Stimulated activated CD8-positive, alpha-beta memory T cell treated with anti-CD3 and anti-CD28 coated beads, Interleukin-15, amount 100 ng/mL, for 1 hour (primary cell): ENCODE data around the gene BGN.
A peak's percentile ranks its signal among the peaks of the same experiment; 100 is the strongest.

Experiments
- DNase-seq: peaks from one replicate; pipeline ENCODE4 v3.0.0-alpha.2; 2020; ENCODE audit warnings: low read depth

BGN gene

DNA sequence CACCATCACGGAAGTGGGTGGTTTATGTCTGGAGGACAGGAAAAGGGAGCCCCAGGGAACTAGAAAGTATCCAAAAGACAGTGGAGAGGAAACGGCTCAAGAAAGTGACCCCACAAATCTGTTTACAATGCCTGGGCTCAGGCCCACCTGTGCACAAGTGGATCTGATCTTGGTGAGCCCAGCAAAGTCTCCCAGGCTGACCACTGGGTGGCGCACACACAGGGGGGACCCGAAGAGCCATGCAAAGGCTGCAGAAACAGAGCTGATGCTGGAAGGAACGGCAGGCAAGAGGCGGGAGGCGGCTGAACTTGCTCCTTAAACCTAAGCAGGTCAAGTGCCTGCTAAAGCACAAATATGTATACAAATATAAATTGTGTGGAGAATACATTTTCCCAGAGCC lies 34.0 kb upstream of the BGN start:
- peak; percentile 27 for DNase-seq

DNA sequence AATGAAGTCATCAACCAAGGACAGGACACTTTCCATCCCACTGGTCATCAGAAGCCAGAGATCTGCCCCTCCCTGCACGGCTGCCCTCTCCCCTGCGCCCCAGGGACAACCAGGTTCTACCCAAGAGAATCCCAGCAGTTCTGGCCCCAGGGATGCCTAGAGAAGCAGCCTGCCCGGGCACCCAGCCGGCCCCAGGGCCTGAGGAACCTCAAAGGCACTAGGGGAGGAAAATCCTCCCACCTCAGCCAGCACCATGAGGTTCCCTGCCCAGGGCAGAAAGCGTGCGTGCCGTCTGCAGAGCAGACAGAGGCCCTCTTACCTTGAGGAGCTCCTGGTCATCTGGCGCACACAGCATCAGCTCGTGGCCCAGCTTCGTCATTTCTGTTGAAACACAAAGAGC lies 32.5 kb upstream of the BGN start:
- no peak for DNase-seq

DNA sequence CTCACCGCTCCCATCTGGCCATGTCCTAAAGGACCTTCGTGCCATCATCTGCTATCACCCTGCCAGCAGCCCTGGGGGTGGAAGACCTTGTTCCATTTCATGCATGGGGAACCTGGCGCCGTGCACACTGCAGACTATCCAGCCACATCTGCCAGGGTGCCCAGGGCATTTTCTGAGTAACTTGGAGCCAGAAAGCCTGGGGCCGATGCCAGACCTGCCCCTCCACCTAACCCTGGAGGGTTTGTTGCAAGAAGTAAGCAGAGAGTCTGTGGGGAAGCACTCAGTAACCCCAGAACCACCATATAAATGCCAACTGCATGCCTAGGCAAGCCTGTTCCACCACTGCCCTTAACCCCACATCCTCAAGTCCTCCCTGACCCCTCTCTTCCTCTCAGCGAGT lies 31.7 kb upstream of the BGN start:
- DNase-seq, result no peak

DNA sequence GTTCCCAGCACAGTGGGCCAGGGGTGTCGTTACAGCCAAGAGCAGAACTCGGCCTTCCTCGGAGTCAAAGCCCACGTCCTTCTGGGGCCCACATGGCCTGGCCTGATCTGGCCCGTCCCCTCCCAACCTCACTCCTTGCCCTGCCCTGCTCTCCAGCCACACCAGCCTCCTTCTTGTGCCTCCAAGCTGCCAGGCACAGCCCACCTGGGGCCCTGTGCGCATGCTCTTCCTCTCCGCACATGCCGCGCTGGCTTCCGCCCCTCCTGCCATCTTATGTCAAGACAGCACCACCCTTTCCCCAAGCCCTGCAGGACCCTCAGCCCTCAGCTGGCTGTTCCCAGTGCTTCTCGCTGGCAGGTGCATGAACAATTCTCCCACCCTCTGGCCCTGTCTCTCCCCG lies 31.2 kb upstream of the BGN start:
- no peak for DNase-seq

DNA sequence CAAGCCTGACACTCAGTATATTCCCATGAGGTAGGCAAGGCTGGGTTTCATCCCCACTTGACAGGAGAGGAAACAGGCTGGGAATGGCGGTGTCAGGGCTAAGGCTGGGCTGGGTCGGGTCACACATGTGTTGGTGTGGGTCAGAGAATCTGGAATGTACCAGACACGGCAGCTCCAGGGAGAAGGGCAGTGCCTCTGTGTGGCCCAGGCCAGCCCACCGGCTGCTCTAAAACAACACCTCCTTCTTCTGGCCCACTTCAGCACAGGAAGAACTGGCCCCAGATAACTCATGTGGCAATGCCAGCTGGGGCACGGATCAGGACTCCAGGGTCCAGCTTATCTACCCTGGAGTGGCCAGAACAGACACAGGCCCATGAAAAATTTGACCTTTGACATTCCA lies 30.7 kb upstream of the BGN start:
- DNase-seq, result no peak

DNA sequence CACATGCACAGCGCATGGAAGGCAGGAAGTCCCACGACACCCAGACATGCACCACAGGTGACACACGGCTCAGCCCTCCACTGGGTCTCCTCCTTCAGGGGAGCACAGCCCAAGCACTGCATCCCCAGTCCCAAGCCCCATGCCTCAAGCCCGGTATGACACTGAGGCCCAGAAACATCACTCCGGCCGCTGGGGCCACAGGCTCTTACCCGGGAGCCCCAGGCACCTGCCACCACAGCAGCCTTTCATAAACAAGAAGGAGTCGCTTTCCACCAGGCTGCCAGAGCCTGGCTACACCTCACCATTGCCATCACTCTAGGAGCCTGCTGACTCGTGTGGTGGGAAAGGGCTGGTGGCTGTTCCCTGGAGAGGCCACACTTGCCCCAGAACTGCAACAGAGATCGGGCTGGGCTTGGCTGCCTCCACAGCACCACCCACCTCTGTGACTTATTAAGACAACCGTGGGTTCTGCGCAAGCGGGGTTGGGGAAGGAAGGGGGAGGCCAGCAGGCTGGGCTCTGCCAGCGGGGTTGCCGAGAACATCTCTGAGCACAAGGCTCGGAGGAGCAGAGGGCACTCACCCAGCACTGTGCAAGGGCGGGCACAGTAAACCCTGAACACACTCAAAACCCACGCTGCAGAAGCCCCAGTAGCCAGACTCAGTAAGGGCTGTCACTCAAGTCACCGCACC lies 28.9 kb upstream of the BGN start:
- no peak for DNase-seq

DNA sequence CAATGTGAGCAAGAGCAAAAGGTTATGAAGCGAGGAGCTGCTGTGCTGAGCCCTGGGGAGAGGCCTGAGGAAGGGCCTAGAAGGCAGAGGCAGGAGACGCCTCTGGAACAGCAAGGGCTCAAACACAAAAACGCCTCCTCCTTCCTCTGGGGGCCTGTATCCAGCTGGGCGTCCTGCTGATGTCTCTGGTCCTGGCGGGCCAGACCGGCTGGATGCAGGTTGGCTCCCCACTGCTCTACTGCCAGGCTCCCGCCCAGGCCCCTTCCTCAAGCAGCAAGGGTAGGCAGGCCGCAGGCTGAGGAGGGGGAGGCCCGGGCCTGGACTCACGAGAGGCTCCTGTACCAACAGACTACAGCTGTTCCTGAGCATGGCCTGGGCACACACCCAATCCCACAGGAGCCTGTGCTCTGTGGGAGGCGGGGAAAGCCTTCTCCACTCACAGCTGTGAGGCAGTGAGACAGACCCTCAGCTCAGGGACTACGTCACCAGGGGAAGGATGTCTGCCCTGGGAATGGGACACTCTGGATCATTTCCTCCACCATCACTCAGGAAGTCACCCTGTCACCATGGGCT lies 26.7 kb upstream of the BGN start:
- DNase-seq, result no peak

DNA sequence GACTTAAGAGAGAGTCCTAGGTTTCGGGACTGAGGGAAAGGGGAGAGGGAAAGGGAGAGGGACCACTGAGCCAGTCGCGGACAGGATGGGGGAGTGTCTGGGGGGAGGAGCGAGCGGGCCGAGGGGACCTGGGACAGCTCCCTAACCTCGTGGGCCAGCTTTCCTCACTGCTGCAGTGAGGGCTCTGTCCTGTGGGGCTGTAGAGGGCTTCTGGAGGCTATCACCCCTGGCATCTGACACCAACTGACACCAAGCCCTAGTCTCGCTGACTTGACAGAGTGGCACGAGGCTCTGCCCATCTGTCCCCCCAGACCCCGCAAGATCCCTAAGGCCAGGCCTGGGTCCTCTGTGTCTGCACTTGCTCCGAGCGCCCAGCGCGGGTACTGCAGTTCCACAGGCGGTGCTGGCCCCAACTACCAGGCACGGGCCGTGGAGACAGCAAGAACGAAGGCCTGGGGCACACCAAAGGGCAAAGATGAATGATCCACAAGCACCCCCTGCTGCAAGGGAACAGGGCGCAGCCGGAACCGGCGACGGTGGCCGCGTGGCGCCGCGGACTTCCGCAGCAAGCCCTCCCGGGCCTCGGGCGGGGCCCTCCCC lies 24.9 kb upstream of the BGN start:
- no peak for DNase-seq

DNA sequence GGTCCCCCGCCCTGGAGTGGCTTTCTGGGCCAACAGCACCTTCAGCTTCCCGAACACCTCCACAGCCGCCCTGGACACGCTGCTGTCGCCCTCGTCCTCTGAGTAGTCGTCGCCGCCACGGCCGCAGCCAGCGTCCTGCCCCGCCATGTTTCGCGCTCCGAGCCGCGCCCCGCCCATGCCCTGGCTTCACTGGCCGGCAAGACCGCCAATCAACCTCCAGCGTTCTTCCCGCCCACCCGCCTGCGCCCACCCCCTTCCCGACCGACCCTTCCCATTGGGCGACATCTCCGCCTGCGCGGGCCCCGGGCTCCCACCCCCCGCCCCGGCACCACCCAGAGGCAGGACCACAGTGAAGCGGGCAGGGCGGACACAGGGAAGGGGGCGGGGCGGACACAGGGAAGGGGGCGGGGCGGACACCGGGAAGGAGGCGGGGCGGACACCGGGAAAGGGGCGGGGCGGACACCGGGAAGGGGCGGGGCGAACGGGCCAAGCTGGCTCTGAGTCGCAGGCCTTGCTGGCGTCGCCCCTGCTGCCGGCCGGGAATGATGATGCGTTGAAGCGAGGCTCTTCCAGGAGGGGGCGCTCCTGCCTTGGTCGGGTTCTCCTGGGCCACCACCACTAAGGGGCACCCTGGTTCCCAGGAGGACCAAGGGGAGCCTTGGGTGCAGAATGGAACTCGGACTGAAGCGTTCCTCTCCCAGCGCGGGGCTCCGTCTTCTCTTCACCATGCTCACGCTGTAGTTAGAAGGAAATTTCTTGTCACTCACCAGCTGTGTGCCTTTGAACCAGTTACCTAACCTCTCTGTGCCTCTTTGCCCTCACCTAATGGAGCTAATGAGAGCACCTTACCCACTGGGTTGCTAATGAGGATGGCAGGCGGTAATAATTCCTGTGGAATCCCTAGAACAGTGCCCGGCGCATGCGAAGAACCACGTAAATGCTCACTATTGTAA lies 24.1 kb upstream of the BGN start, which contains the start of gene HAUS7:
HAUS7 (minus strand) TSS at position 166 of the 953 bp plus-strand sequence; CDS start at position 147, 19 bp downstream.
- DNase-seq, result peak; percentile 70

DNA sequence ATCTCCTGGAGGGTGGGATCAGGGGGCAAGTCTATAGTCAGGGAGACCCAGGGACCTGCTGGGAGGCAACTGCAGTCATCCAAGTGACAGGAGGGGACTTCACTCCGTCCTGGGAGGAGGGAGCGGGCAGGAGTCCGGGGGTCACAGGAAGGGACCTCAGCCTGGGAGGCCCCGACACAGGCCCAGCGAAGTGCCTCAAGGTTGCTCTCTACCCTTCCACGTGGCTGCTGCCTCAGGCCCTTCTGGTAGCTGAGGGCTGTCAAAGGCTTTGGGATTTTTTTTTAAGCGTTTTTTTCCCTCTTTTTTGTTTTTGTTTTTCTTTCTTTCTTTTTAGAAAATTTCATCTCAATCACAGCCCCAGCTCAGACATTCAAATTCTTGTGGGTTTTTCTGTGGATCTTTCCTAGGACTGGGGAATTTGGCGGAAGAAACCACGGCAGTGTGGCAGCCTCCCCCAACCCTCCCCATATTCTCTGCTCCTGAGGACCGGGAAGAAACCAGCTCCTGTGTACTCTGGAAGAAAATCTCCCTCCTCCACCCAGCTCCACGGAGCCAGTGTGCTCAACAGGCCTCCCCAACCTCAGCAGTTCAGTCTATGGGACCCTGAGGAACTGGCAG lies 23.0 kb upstream of the BGN start:
- no peak for DNase-seq

DNA sequence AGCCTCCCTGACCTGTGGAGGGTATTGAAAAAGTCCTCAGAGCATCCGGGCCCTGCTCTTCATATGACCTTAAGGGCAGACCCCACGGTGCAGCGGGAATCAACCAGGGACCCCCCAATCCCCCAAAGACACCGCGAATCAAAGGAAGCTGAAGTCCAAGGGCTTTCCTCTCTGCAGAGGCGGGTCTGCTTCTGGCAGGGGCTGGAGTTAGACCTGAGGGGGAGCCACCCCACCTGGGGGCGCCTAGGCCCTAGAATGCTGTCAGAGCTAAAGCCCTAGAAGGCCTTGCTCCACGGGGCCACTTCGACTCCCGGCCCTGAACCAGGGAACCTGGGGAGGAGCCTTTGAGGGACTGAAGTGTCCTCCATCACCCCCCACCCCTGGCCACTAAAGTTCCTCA lies 21.7 kb upstream of the BGN start:
- DNase-seq, result no peak

DNA sequence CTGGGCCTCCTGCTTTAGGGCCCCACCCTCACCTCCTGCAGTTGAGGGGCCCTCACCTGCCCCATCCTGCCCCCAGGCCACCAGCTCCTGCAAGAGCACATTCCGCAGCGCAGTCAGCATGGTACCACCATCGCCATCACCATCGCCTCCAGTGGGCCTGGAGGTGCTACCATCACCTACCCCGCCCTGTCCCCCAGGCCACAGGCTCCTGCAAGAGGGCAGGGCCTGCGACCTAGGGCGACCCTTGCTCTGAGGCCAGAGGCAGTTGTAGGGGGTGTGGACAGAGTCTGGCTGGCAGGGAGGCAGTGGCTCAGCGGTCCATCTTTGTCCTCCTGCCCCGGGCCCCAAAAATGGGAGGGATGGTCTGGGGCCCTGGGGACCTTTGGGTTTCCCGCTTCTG lies 20.5 kb upstream of the BGN start:
- no peak for DNase-seq

DNA sequence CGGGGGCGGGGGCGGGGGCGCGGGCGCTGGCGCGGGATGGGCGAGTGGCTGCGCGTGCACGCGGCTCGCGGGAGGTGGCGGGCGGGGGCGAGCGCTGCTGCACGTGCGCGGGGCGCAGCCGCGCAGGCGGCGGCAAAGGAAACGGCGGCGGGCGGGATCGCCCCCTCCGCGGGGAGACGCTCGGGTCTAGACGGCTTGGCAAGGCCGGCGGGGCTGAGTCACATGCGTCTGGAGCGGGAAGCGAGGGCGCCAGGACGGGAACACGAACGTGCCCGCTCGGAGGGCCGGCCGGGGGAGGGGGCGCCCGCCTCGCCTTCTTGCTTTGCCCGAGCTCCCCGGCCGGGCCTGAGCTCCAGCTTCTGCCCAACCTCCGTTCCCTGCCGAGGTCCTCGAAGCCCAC lies 20.1 kb upstream of the BGN start:
- no peak for DNase-seq

DNA sequence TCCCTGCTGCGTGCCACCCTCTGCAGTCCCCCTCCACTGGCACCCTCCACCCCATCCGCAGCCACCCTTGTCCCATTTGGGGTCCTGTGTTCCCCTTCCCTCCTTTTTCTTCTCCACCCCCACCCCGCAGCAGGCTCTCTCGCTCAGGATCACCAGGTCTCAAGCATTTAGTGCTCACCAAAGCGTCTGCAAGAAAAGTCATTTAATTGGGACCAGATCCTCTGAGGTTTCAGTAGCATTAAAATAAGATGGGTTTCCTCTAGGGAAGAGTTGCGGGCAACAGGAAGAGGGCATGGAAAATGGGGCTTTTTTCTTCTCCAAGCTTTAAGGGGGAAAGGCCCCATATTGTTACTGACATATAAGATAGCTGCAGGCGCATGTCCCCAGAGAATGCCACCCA lies 19.5 kb upstream of the BGN start:
- DNase-seq, result no peak

DNA sequence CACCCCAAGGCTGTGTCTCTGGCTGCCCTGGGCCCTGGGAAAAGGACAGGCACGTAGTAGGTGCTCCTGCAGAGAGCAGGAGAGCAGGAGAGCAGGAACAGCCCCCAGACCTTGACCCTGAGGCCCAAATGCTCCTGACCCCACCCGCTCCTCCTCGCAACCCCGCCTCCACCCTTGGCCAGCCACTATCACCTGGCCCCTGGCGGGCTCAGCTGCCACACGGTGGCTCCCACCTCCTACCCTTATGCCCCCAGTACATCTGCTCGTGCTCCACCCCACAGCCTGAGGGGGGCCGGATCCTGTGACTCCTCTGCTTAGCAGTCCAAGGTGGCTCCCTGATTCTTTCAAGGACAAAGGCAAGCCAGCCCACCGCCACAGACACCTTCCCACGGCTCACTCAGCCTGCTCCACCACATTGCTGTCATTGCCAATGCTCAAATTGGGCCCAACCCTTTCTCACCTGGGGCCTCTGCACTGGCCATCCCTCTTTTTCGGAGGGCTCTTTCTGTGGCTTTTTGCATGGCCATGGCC lies 19.0 kb upstream of the BGN start:
- DNase-seq, result no peak

DNA sequence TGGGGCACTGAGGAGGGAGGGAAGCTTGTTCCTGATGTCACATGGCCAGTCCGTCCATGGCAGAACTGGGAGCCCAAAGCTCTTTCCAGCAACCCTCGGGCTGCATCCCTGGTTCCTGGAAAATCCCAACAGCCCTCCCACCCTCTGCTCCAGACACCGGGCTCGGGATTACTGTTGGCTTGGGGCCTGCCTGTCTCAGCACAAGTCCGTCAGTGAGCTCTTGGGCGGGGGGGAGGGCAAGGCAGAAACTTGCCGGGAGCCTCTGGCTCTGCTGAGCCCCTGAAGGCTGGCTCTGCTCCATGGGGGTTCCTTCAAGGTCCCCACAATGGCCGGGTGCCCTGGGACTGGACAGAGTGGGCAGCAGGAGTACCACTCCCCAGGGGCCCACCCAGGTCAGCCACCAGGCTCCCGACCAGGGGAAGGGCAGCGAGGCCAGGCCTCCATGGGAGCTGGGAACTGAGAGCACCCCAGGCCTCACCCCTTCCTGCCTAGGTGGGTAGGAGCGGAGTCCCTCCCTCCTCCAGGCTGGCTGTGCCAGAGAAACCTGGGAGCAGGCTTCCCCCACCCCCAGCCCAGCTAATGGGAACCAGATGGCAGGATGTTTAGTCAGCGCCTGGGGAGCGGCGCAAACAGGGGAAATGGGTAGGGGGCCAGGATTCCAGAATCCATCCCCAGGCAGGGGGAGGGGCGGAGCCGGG lies 18.0 kb upstream of the BGN start:
- DNase-seq, result no peak

DNA sequence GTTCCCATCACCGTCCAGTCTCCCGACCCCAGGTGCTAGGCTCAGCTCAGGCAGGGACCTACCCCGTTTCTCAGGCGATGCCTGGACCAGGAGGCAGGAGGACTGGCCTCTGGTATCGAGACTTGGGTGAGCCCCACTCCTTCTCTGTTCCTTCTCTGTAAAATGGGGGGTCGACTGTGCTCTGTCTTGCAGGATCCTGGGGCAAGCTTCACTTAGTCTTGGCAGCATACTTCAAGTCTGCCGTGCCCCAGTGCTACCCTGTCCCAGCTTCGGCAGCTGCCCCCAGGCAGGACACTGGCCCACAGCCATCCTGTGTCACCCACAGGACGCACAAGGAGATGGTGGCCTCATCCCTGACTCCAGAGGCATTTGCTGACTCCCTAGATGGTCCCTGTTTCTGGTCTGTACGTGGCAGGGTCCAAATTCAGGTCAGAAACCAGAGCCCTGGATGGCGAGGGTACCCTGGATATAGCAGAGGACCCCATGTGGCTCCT lies 17.4 kb upstream of the BGN start:
- DNase-seq, result no peak

DNA sequence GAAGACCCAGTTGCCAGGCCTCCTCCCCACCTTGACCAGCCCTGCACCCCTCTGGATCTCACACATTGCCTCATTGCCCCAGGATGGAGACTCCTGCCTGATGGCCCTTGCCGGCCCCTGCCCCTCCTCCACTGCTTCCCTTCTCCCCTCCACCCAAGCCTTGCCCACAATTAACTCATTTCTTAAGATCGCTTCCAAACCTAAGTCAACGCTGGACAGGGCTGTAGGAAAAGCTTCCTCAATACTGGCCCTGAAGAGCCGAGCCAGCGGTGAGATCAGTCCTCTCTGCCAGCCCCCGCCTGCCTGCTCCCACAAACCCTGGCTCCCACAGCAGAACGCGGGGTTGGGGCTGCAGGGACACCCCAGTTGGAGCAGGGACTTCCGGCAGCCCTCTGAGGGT lies 16.9 kb upstream of the BGN start:
- DNase-seq, result no peak

DNA sequence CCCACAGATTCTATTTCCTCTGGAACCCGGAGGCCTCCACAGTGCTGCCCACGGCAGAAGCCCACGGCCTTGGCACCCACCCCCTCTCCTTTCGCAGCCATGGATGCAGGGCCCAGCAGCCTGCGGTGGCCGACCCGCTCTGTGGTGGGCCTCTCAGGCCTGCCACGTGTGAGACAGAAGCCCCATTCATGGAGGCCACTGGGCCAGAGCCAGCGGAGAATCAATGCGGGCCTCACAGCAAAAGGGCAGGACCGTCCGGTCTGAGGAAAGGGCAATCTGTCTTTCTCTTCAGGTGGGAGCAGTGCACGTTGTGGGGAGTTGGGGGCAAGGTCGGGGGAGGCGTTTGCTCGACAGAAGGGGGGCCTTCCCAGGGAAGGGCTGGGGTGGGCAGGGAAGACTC lies 16.0 kb upstream of the BGN start:
- no peak for DNase-seq

DNA sequence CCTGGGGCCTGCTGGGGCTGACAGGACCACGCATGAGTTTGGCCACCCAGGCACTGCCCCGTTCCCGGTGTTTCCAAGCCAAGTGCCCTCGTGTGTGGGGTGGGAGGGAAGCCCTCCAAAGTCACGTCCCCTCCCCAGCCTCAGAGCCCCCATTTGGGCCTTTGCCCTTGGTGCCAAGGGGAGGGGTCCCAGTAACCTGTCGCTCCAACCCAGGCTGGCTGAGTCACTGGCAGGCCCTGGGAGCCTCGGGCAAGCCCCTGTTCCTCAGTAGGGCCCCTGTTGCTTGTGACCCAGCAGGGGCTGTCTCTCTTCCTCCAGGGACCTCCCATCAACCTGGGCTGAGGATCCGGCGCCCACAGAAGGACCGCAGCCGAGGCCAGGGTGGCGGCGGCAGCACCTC lies 13.7 kb upstream of the BGN start:
- DNase-seq, result no peak

DNA sequence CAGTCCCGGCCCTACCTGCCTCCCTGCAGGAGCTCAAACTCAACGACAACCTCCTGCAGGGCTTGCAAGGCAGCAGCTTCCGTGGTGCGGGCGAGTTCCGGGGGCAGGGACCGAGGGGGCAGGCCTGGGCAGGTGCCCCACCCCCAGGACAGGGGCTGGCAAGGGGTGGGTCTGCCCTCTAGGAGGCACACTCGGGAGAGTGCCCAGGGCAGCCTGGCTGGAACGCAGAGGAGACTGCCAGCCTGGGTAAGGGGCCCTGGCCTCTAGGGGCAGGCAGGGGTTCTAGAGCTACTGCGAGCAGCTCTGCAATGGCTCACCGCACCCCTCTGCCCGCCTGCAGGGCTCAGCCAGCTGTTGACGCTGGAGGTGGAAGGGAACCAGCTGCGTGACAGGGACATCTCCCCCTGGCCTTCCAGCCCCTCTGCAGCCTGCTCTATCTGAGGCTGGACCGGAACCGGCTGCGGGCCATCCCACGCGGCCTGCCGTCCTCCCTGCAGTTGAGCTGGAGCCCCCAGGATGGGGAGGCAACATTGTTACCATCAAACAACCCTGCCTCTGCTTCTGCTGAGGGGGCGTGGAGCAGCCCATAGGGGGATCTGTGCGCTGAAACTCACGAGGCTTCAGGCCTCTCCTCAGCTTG lies 12.3 kb upstream of the BGN start:
- no peak for DNase-seq
